Measurements from ENCODE around the gene E2F6.

Gene E2F6

GRCh38 chr2:11414372-11415124 lies 51.4 kb downstream of the E2F6 start:
- H3K4me1 ChIP-seq (ENCODE audit: control insufficient read depth, insufficient read depth, low read length, poor library complexity, severe bottlenecking): peaks cover 14% of the 10 kb centered on the region
- peaks cover 18% of the 10 kb centered on the region for H3K9me3 ChIP-seq (ENCODE audit: control insufficient read depth, low read length)
- 96% methylated on average over 10 to 11 of the region's 12 CpGs for WGBS, 2 experiments (ENCODE audit: insufficient coverage in 2 of 2)
- no peak overlapping the region for H3K4me3 ChIP-seq (ENCODE audit: extremely low read depth, insufficient read depth, low read length, poor library complexity, severe bottlenecking)
- H3K27ac ChIP-seq (ENCODE audit: low read depth, low read length, severe bottlenecking): no peak overlapping the region
- H3K36me3 ChIP-seq (ENCODE audit: control insufficient read depth, insufficient read depth, low read length): no peaks in the 10 kb centered on the region

DNA sequence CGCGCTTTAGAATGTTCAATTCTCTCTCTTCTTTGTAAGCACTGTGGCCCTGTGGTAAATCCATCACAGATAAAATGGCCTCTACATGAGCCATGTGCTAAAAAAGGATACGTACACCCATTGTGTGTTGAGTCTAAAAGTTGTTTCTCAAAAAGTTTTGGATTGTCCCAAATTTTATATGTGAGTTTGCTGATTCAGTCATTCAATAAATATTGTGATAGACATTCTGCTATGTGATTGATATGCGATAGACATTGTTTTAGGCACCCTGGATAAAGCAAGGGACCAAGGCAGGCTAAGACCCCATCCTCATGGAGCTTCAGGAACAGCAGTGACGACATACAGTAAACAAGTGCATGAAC lies 53.5 kb downstream of the E2F6 start:
- Histone ChIP-seq H3K36me3 (ENCODE audit: control insufficient read depth, insufficient read depth, low read length) (no peaks in the 10 kb centered on the region), H3K4me1 (ENCODE audit: control insufficient read depth, insufficient read depth, low read length, poor library complexity, severe bottlenecking) (peaks cover 14% of the 10 kb centered on the region), H3K4me3 (ENCODE audit: extremely low read depth, insufficient read depth, low read length, poor library complexity, severe bottlenecking) (no peak overlapping the region), H3K9me3 (ENCODE audit: control insufficient read depth, low read length) (peaks cover 6% of the 10 kb centered on the region), H3K27ac (ENCODE audit: low read depth, low read length, severe bottlenecking) (no peak overlapping the region)
- 94 to 95% methylated on average over 5 of the region's 5 CpGs for WGBS, 2 experiments (ENCODE audit: insufficient coverage in 2 of 2)

DNA sequence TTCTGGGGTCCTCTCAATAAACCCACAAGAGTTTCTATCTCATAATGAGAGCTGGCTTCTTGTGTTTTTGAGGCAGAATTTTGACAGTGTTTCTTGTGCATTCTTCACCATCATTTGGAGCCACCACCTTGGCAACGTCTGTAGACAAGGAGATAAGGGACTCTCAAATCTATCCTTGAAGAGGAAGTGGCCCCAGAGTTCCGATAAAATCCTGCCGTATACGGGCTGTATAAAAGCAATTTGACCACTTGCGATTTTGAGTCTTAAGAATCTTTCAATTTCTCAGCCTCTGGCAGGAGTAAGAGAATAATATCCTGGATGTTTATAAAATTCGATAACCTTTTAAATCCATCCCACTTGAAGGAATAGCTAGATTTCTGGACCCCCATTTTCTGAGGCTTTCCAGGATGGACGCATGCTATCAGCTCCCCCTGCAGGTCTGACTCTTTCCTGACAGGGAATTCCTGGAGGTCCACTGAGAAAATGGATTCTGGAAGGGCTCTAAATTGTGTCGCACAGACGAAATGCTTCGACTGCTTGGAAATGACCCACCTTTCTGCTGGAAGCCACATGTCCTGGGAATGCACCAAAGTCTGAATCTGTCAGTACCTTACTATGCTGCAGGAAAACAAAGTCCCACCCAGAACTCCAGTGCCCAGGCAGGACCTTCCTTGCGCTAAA lies 54.1 kb downstream of the E2F6 start:
- WGBS, 2 experiments (ENCODE audit: insufficient coverage in 2 of 2): 71 to 76% methylated on average over 9 to 10 of the region's 11 CpGs
- no peak overlapping the region for H3K4me3 ChIP-seq (ENCODE audit: extremely low read depth, insufficient read depth, low read length, poor library complexity, severe bottlenecking)

DNA sequence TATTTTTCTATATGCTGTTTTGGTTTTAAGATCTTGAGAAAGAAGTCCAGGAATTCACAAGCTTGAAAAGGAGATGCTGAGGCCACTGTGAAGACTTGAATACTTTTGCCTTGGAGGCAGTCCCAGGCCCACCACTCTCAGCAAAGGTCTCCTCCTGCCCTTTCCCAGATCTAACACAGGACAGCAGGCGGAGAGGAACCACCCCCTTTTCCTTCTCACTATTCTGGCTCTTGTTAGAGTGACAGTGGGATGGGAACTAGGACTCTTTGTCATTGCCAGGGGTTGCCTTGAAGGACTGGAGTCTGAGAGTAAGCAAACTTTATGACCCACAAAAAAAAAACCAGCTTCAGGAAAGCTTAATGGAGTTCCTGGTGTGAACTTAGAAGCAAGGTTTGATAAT lies 54.7 kb downstream of the E2F6 start:
- peak overlapping the region; percentile 29 for H3K27ac ChIP-seq (ENCODE audit: low read depth, low read length, severe bottlenecking)

More for the DNA sequence above, 54.1 kb downstream of the E2F6 start:
- Histone ChIP-seq H3K36me3 (ENCODE audit: control insufficient read depth, insufficient read depth, low read length) (no peaks in the 10 kb centered on the region), H3K4me1 (ENCODE audit: control insufficient read depth, insufficient read depth, low read length, poor library complexity, severe bottlenecking) (peaks cover 14% of the 10 kb centered on the region), H3K9me3 (ENCODE audit: control insufficient read depth, low read length) (peaks cover 1% of the 10 kb centered on the region), H3K27ac (ENCODE audit: low read depth, low read length, severe bottlenecking) (peak overlapping the region; percentile 29)

GRCh38 chr2:11410101-11410500 lies 55.9 kb downstream of the E2F6 start:
- 71 to 86% methylated on average over 1 of the region's 5 CpGs for WGBS, 2 experiments (ENCODE audit: insufficient coverage in 2 of 2)
- peaks cover 14% of the 10 kb centered on the region for H3K4me1 ChIP-seq (ENCODE audit: control insufficient read depth, insufficient read depth, low read length, poor library complexity, severe bottlenecking)
- no peak overlapping the region for H3K4me3 ChIP-seq (ENCODE audit: extremely low read depth, insufficient read depth, low read length, poor library complexity, severe bottlenecking)
- H3K27ac ChIP-seq (ENCODE audit: low read depth, low read length, severe bottlenecking): no peak overlapping the region
- no peaks in the 10 kb centered on the region for H3K36me3 ChIP-seq (ENCODE audit: control insufficient read depth, insufficient read depth, low read length)
- no peaks in the 10 kb centered on the region for H3K9me3 ChIP-seq (ENCODE audit: control insufficient read depth, low read length)

More for the DNA sequence above, 54.7 kb downstream of the E2F6 start:
- WGBS, 2 experiments (ENCODE audit: insufficient coverage in 2 of 2): 50% methylated on average over 1 of the region's 1 CpG; no CpG with 5 or more reads in 1 of the 2 experiments
- no peak overlapping the region for H3K4me3 ChIP-seq (ENCODE audit: extremely low read depth, insufficient read depth, low read length, poor library complexity, severe bottlenecking)
- no peaks in the 10 kb centered on the region for H3K9me3 ChIP-seq (ENCODE audit: control insufficient read depth, low read length)
- no peaks in the 10 kb centered on the region for H3K36me3 ChIP-seq (ENCODE audit: control insufficient read depth, insufficient read depth, low read length)
- H3K4me1 ChIP-seq (ENCODE audit: control insufficient read depth, insufficient read depth, low read length, poor library complexity, severe bottlenecking): peaks cover 14% of the 10 kb centered on the region

DNA sequence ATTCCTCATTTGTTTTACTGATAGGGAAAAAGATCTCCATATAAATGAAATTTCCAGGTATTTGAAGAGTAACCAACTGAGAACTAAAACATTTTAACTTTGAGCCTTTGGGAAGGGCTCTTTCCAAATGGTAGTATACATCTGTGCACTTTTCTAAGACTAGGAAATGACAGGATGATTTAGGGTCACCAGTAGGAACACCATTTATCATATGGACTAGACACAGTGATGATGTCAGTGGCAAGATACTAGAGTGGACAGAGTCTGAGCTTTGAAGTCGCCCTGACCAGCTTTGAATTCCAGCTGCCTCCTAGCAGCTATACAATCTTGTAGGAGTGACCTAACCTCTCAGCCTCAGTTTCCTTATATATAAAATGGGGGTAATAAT lies 56.4 kb downstream of the E2F6 start:
- WGBS, 2 experiments (ENCODE audit: insufficient coverage in 2 of 2): no CpG with 5 or more reads among the region's 1 CpG
- H3K4me3 ChIP-seq (ENCODE audit: extremely low read depth, insufficient read depth, low read length, poor library complexity, severe bottlenecking): no peak overlapping the region
- H3K9me3 ChIP-seq (ENCODE audit: control insufficient read depth, low read length): no peaks in the 10 kb centered on the region
- no peaks in the 10 kb centered on the region for H3K36me3 ChIP-seq (ENCODE audit: control insufficient read depth, insufficient read depth, low read length)
- H3K27ac ChIP-seq (ENCODE audit: low read depth, low read length, severe bottlenecking): no peak overlapping the region
- peaks cover 14% of the 10 kb centered on the region for H3K4me1 ChIP-seq (ENCODE audit: control insufficient read depth, insufficient read depth, low read length, poor library complexity, severe bottlenecking)

DNA sequence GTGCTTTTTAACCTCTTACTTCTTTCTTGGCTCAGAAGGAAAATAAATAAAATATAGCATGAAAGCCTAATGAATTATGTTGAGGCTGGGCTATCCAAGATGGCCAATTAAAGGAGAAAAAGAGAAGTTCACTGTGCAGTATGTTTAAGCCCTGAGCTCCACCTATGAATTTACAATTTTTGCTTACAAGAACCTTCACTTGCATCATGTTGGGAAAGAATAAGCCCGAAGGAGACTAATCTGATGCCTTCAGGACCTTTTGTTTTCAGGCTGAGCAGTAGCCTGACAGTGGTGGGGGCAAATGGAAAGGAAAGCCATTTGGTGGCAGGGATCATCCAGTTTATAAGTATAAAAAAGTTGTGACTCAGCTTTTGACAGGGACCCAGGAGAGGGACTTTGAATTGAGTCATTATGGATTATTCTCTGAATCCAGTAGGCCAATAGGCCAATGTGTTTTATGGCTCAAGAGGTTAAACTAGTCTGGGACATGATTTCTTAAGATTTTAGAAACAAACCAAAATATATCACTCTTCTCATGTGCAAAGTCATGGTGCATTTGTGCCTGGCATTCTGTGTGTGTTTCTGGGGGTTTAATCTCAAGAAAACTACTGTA lies 56.9 kb downstream of the E2F6 start:
- WGBS, 2 experiments (ENCODE audit: insufficient coverage in 2 of 2): 80 to 89% methylated on average over 1 of the region's 1 CpG
- Histone ChIP-seq H3K9me3 (ENCODE audit: control insufficient read depth, low read length) (no peaks in the 10 kb centered on the region), H3K4me1 (ENCODE audit: control insufficient read depth, insufficient read depth, low read length, poor library complexity, severe bottlenecking) (peaks cover 17% of the 10 kb centered on the region), H3K27ac (ENCODE audit: low read depth, low read length, severe bottlenecking) (no peak overlapping the region), H3K4me3 (ENCODE audit: extremely low read depth, insufficient read depth, low read length, poor library complexity, severe bottlenecking) (no peak overlapping the region), H3K36me3 (ENCODE audit: control insufficient read depth, insufficient read depth, low read length) (no peaks in the 10 kb centered on the region)

- 72 to 75% methylated on average over 4 to 5 of the region's 6 CpGs for WGBS, 2 experiments (ENCODE audit: insufficient coverage in 2 of 2)
- Histone ChIP-seq H3K4me1 (ENCODE audit: control insufficient read depth, insufficient read depth, low read length, poor library complexity, severe bottlenecking) (peaks cover 26% of the 10 kb centered on the region), H3K36me3 (ENCODE audit: control insufficient read depth, insufficient read depth, low read length) (no peaks in the 10 kb centered on the region), H3K27ac (ENCODE audit: low read depth, low read length, severe bottlenecking) (no peak overlapping the region), H3K4me3 (ENCODE audit: extremely low read depth, insufficient read depth, low read length, poor library complexity, severe bottlenecking) (no peak overlapping the region), H3K9me3 (ENCODE audit: control insufficient read depth, low read length) (no peaks in the 10 kb centered on the region)
Observed at GRCh38 chr2:11407413-11407812, 58.5 kb downstream of the E2F6 start.

GRCh38 chr2:11406958-11407381 lies 59.0 kb downstream of the E2F6 start:
- 83 to 85% methylated on average over 2 of the region's 3 CpGs for WGBS, 2 experiments (ENCODE audit: insufficient coverage in 2 of 2)
- H3K36me3 ChIP-seq (ENCODE audit: control insufficient read depth, insufficient read depth, low read length): no peaks in the 10 kb centered on the region
- no peak overlapping the region for H3K4me3 ChIP-seq (ENCODE audit: extremely low read depth, insufficient read depth, low read length, poor library complexity, severe bottlenecking)
- H3K9me3 ChIP-seq (ENCODE audit: control insufficient read depth, low read length): no peaks in the 10 kb centered on the region
- H3K27ac ChIP-seq (ENCODE audit: low read depth, low read length, severe bottlenecking): no peak overlapping the region
- H3K4me1 ChIP-seq (ENCODE audit: control insufficient read depth, insufficient read depth, low read length, poor library complexity, severe bottlenecking): peaks cover 24% of the 10 kb centered on the region

DNA sequence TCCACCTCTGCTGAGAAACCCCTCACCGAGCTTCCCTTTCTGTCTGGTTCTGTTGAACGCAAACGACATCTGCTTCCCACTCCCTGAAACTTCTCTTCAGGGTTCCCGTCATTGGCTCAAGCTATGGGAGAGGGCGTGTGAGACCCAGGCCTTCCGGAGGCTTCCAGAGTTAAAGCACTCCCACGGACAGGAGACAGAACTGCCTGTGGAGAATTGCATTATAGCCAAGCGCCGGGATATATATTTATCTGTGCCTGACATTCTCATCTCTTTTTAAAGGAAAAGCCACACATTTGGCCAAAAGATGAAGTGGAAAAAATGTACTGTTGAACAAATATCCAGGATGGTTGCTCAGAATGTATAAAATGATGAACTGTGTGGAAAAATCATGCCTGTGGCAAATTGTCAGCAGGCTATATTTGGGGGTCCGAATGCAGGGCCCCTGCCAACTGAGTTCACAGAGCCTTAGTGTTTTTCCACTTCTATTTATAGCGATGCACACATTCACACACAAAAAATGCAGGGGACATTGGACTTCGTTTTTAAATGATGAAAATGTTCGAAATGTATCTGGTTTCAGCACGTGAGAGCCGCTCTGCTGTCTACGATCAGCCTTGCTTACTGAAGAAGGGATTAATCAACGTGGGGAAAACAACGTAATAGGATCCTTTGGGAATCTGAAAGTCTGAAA lies 59.5 kb downstream of the E2F6 start:
- Histone ChIP-seq H3K4me1 (ENCODE audit: control insufficient read depth, insufficient read depth, low read length, poor library complexity, severe bottlenecking) (peaks cover 19% of the 10 kb centered on the region), H3K27ac (ENCODE audit: low read depth, low read length, severe bottlenecking) (no peak overlapping the region), H3K36me3 (ENCODE audit: control insufficient read depth, insufficient read depth, low read length) (no peaks in the 10 kb centered on the region), H3K9me3 (ENCODE audit: control insufficient read depth, low read length) (no peaks in the 10 kb centered on the region), H3K4me3 (ENCODE audit: extremely low read depth, insufficient read depth, low read length, poor library complexity, severe bottlenecking) (no peak overlapping the region)
- WGBS, 2 experiments (ENCODE audit: insufficient coverage in 2 of 2): 90 to 94% methylated on average over 13 to 15 of the region's 18 CpGs

Measured in mesodermal cell (in vitro differentiated cells).